NCI-H2227 (cell line): ENCODE data around the gene TUBAL3.
A peak's percentile ranks its signal among the peaks of the same experiment; 100 is the strongest.
"Not testable (repeated sequence)": the region's sequence is repeated elsewhere in the genome, so short reads cannot be mapped to it uniquely, and the experiment has no call there.

Experiments used
- DNase-seq: peaks from one replicate; lab custom pipeline; 2025; ENCODE audit not compliant: unreplicated experiment; lab: John Stamatoyannopoulos, UW

TUBAL3 gene

GRCh38 chr10:5424751-5425150 is 20.1 kb upstream of the TUBAL3 start:
- no peak for DNase-seq

DNA sequence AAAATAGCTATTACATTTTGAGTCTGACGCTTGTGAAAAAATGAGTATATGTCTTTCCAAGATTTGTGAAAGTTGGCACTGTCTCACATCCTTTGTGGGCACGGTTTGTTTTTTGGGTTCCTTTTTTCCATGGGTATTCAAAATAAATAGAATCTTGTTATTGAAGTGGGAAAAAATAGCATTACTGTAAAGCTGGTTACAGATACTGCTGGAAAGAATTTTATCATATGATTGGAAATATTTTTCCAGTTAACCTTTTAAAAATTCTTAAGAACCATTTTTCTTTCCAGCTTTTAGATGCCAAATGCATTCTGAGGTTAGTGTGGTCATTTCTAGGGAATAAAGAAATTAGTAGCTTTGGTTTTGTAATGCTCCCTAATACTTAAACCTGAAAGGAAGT is 19.1 kb upstream of the TUBAL3 start:
- no peak for DNase-seq

DNA sequence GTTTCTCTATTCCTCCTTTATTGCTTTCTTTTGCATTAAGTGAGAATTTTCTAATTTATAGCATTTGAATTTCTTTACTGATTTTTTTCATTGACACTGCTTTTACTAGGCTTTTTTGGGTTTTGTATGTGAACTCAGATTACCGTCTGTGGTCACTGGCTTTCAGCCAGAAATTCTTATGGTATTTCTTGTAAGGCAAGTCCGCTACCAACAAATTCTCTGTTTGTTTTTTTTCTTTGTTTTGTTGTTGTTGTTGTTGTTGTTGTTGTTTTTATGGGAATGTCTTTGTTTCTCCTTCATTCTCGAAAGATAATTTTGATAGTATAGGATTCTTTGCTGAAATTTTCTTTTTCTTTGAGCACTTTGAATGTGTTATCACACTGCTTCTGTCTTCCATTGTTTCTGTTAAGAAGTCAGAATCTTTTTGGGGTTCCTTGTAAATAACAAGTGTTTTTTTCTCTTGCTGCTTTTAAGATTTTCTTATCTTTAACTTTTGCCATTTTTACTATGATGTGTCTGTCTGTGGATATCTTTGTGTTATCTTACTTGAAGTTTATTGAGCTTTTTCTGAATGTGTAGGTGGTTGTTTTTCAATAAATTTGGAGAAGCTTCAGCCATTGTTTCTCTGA is 15.0 kb upstream of the TUBAL3 start:
- DNase-seq, result no peak

GRCh38 chr10:5418584-5418983 is 14.0 kb upstream of the TUBAL3 start:
- DNase-seq, result no peak

- no peak for DNase-seq
These were observed 12.4 kb upstream of the TUBAL3 start for GRCh38 chr10:5416981-5417380.

DNA sequence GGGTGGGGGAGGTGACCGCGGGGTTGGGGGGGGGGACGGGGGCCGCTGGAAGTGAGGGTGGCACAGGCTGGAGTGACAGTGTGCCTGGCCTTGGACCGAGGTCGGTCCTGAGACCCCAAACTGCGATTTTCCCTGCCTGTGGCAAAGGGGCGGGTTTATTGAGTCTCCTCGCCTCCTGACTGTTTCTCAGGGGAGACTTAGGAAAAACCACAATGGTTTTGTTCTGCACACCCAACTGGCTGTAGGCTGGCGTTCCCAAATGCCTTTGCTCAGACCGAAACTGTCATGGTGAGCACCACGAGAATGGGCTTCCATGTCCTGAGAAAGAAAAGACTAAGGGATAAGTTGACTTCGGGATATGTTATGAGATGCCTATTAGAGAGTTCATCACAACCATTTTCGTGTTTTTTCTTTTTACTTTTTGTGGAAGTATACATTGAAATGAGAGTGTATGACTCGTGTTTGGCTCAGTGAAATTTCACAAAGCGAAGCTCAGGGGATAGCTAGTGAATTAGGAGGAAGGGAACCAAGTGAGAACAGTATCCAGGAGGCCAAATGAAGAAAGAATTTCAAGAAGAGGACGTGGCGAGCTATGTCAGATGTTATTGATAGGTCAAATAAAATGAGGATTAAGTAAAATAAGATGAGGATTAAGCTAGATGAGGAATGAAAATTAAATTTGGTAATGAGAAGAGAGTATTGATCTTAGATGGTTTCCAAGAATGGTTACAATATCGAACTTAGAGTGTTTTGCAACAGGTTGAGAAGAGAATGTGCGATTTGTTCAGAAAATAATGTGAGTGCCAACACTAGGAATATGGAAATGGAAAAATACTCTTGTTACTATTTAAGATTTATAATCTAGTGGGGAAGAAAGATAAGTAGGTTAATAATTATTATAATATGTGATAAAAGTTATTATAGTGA is 8.6 kb upstream of the TUBAL3 start:
- peak; percentile 8 for DNase-seq

- DNase-seq, result peak; percentile 91
These were observed 7.8 kb upstream of the TUBAL3 start, which contains the start of gene NET1 for GRCh38 chr10:5412277-5412941. NET1 (plus strand) TSS chr10:5412557; CDS start chr10:5412693, 136 bp downstream.

GRCh38 chr10:5411941-5412276 is 7.3 kb upstream of the TUBAL3 start:
- DNase-seq, result no peak

- not testable (repeated sequence) for DNase-seq
These were observed 6.2 kb upstream of the TUBAL3 start for GRCh38 chr10:5410787-5411186.

GRCh38 chr10:5406918-5407317 is 2.3 kb upstream of the TUBAL3 start:
- no peak for DNase-seq

DNA sequence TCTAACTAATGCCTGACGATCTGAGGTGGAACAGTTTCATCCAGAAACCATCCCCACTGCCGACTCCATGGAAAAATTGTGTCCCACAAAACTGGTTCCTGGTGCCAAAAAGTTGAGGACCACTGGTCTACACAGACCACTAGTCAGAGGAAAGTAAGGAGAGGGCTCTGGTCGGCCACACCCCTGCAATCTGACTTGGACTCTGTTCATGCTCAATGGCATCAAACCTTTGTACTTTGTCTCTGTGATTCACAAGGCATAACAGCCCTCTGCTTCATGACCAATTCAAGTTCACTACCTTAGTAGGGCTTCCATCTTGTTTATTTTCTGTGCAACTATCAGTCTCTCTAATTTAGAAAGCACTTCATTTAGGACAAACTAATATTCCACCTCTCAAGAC is 1.8 kb downstream of the TUBAL3 start:
- no peak for DNase-seq

GRCh38 chr10:5400468-5401240 is 4.0 kb downstream of the TUBAL3 start:
- DNase-seq, result no peak

- DNase-seq, result no peak
These were observed 5.3 kb downstream of the TUBAL3 start for GRCh38 chr10:5399332-5399731.

DNA sequence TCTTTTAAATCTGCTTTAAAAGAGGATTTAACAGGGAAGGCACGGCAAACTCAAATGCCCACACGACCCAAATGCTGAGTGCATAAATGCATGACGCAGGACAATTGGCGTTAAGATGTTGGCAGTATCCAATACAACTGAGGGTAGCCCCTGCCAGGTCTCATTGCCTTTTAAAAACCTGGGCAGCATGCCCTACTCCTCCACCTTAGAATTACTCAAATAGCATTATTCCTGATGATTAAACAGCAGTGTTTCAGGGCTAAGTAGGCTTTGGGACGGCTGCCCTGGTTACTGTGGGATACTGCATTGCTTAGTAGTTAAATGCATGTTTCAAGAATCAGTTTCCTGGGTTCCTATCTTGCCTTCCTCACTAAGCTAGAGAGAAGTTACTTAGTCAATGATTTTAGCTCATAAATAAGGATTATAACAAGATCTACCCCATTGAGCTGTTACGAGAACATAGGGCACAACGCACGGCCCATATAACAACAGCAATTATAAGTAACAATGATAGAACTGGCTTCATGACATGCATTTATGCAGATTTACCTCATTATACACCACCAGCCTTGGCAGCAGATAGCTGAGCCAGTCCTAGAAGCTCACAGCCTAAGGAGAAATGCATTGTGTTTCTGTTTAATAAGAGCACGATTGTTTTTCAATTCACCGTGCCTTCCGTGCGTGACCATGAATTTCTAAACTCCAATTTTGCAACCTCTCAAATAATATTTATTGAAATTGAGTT is 7.9 kb downstream of the TUBAL3 start:
- no peak for DNase-seq

DNA sequence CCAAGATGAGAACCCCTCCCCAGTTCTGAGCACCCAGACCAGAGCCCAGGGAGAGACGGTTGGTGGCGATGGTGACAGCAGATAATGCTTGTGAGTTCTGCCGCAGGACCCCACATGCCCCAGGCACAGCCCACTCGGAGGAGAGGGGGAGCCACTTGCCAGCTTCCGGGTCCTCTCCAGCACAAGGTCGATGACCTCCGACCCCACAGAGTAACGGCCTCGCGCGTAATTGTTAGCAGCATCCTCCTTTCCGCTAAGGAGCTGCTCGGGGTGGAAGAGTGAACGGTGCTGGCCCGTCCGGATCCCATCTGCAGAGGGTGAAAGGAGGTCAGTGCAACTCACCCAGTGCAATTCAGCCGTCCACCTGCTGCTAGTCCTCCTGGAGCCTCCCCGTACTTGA is 9.5 kb downstream of the TUBAL3 start:
- DNase-seq, result no peak

GRCh38 chr10:5393529-5393928 is 11.1 kb downstream of the TUBAL3 start:
- no peak for DNase-seq

DNA sequence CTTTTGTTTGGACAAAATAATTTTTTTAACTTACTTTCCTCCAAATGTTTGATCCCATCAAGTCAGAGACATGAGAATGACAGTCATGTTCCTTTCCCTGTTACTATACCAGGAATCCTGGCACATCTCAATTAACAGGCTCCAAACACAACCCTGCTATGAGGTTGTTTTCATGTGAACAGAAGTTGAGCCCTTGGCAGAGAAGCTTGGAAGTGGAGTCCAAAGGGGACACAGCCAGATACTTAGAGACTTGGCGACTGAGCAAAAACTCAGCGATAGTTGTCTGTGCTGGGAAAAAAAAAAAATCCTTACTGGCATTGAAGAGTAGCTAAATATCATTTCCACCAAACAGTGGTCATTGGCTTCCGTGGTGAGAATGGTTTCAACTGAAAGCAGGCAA is 12.8 kb downstream of the TUBAL3 start:
- no peak for DNase-seq

DNA sequence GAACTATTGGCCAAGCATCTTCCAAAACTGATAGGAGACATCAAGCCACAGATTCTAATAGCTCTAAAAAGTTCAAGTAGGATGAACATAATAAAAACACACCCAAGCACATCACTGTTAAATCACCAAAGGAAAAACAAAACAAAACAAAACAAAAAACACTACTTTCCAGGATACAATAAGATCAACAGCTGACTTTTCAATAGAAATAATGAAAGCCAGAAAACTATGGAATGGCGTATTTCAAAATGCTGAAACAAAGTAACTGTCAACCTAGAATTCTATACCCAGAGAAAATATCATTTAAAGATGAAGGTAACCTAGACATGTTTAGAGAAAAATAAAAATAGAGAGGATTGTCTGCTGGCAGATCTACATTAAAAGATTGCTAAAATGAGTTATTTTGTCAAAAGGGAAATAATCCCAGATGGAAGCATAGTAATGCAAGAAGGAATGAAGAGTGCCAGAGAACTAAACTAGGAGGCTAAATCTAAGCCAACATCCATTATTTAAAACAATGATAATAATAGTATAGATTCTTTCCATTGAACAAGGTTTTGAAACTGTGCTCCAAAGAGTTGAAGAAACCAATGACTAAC is 13.9 kb downstream of the TUBAL3 start:
- no peak for DNase-seq

GRCh38 chr10:5387169-5387568 is 17.5 kb downstream of the TUBAL3 start:
- DNase-seq, result no peak

DNA sequence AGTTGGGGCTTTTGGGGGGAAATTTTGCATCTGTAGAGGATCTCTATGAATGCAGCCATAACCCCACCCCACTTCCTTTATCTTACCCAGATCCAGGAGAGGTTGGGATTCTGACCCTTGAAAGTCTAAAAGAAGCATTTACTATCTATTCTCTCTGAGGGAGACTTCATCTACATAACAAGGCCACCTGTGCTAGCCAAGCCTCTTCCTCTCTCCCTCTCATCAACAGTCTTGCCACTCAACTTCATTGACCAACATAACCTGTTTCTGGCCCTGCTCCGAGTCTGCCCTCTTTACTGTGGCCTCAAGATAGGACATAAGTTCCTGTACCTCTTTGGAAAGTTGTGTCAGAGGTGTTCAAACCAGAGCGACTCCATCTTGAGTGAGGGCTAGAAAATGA is 19.4 kb downstream of the TUBAL3 start:
- no peak for DNase-seq
